Neuronal stem cell (in vitro differentiated cells): ENCODE data around the gene GREM2.

Source experiments
- DNase-seq: peaks from one replicate; pipeline ENCODE4 v3.0.0-alpha.2; 2013; ENCODE audit warnings: low spot score
- H2AFZ ChIP-seq: one replicate; pipeline ENCODE4 v1.6.1; 2013; ENCODE audit warnings: mild to moderate bottlenecking, low read length, inconsistent platforms
- H2AK5ac ChIP-seq: 2 replicates; pipeline ENCODE4 v1.6.1; 2013; ENCODE audit warnings: low read depth, mild to moderate bottlenecking, inconsistent platforms, low read length, moderate library complexity, mixed read lengths
- H2BK120ac ChIP-seq: 2 replicates; pipeline ENCODE4 v1.6.1; 2013; ENCODE audit warnings: low read depth, mild to moderate bottlenecking, inconsistent platforms, low read length, moderate library complexity, mixed read lengths
- H2BK12ac ChIP-seq: one replicate; pipeline ENCODE4 v1.6.1; 2013; ENCODE audit warnings: low read length, inconsistent platforms
- H2BK15ac ChIP-seq: 2 replicates; pipeline ENCODE4 v1.6.1; 2013; ENCODE audit warnings: mild to moderate bottlenecking, low read length, inconsistent platforms, mixed read lengths
- H2BK5ac ChIP-seq: one replicate; pipeline ENCODE4 v1.6.1; 2013; ENCODE audit warnings: inconsistent platforms, mild to moderate bottlenecking, low read length, moderate library complexity
- H3K14ac ChIP-seq: one replicate; pipeline ENCODE4 v1.6.1; 2013; ENCODE audit warnings: low read length, inconsistent platforms
- H3K18ac ChIP-seq: 2 replicates; pipeline ENCODE4 v1.6.1; 2013; ENCODE audit warnings: low read length, inconsistent platforms
- H3K23ac ChIP-seq: 2 replicates; pipeline ENCODE4 v1.6.1; 2013; ENCODE audit warnings: low read depth, mild to moderate bottlenecking, mixed read lengths, low read length, inconsistent platforms; ENCODE audit not compliant: poor library complexity
- H3K27ac ChIP-seq: replicated peaks from 3 replicates; pipeline ENCODE4 v1.5.1; 2013; ENCODE audit warnings: low read length, inconsistent platforms
- H3K27me3 ChIP-seq, 3 experiments: 2 replicates each; pipeline ENCODE4 v1.6.1; 2013; ENCODE audit warnings: low read length in 3 of 3, mild to moderate bottlenecking in 2 of 3, inconsistent platforms in 1 of 3, low read depth in 1 of 3, mixed read lengths in 1 of 3, moderate library complexity in 1 of 3; ENCODE audit not compliant: control insufficient read depth in 3 of 3, insufficient read depth in 3 of 3
- H3K36me3 ChIP-seq, 2 donors: replicated peaks in 1 of 2; 2 replicates each; pipeline ENCODE4 v1.6.1; 2013; ENCODE audit warnings: low read length in 2 of 2; ENCODE audit not compliant: control insufficient read depth in 2 of 2, insufficient read depth in 2 of 2
- H3K4ac ChIP-seq: 2 replicates; pipeline ENCODE4 v1.6.1; 2013; ENCODE audit warnings: inconsistent platforms, mild to moderate bottlenecking, low read length, moderate library complexity
- H3K4me1 ChIP-seq, 2 donors: 1 replicate in 1 of 2; 2 replicates in 1 of 2; pipeline ENCODE4 v1.6.1; 2013; ENCODE audit warnings: low read length in 2 of 2, low read depth in 1 of 2; ENCODE audit not compliant: control insufficient read depth in 2 of 2, insufficient read depth in 1 of 2
- H3K4me2 ChIP-seq: one replicate; pipeline ENCODE4 v1.6.1; 2013; ENCODE audit warnings: mild to moderate bottlenecking, low read length, inconsistent platforms; ENCODE audit not compliant: insufficient read depth, poor library complexity, severe bottlenecking
- H3K4me3 ChIP-seq, 2 donors: 2 replicates each; pipeline ENCODE4 v1.5.1; 2013; ENCODE audit warnings: low read length in 2 of 2, mild to moderate bottlenecking in 2 of 2, inconsistent platforms in 1 of 2, moderate library complexity in 1 of 2
- H3K79me1 ChIP-seq: one replicate; pipeline ENCODE4 v1.6.1; 2013; ENCODE audit warnings: low read depth, mild to moderate bottlenecking, inconsistent platforms, low read length, moderate library complexity
- H3K9ac ChIP-seq: one replicate; pipeline ENCODE4 v1.6.1; 2013; ENCODE audit warnings: mild to moderate bottlenecking, low read depth, low read length, inconsistent platforms; ENCODE audit not compliant: poor library complexity
- H3K9me3 ChIP-seq, 2 donors: replicated peaks in 1 of 2; 2 replicates each; pipeline versions ENCODE3 to v1.6.1; 2013; ENCODE audit warnings: low read length in 2 of 2, mild to moderate bottlenecking in 2 of 2, inconsistent platforms in 1 of 2, low read depth in 1 of 2, mixed read lengths in 1 of 2, moderate library complexity in 1 of 2; ENCODE audit not compliant: control insufficient read depth in 2 of 2, insufficient read depth in 1 of 2
- H4K8ac ChIP-seq: one replicate; pipeline ENCODE4 v1.6.1; 2013; ENCODE audit warnings: low read depth, mild to moderate bottlenecking, inconsistent platforms, low read length, moderate library complexity
- H4K91ac ChIP-seq: one replicate; pipeline ENCODE4 v1.6.1; 2013; ENCODE audit warnings: low read length, low read depth, mild to moderate bottlenecking, inconsistent platforms; ENCODE audit not compliant: poor library complexity
- WGBS, 2 donors: extraction: QIAGEN DNeasy Blood & Tissue Kit; methylation state at CpG; one replicate each; pipeline ENCODE4 v1.1.7; 2013; ENCODE audit warnings: missing lambda C conversion rate in 2 of 2, mixed read lengths in 1 of 2; ENCODE audit not compliant: insufficient read length in 2 of 2, insufficient replicate concordance in 1 of 2; ENCODE audit errors: extremely low coverage in 2 of 2; 5-methylcytosine and 5-hydroxymethylcytosine counted together

GREM2 gene

GRCh38 chr1:240522122-240522822, 89.7 kb downstream of the GREM2 start:
- WGBS, 2 donors: no CpG with 5 or more reads among the region's 6 CpGs
- no peak overlapping the region for H3K4me3 ChIP-seq
- no peaks in the 10 kb centered on the region for H3K36me3 ChIP-seq

GRCh38 chr1:240517891-240518290, 94.1 kb downstream of the GREM2 start:
- Histone ChIP-seq H4K8ac (no peak overlapping the region), H2BK15ac (no peak overlapping the region), H3K36me3 (no peaks in the 10 kb centered on the region), H3K9ac (no peak overlapping the region), H3K4ac (no peak overlapping the region), H3K4me1 (no peaks in the 10 kb centered on the region), H3K27me3 (no peaks in the 10 kb centered on the region), H3K9me3 (no peaks in the 10 kb centered on the region), H3K4me3 (no peak overlapping the region), H2AFZ (no peak overlapping the region), H3K23ac (no peak overlapping the region), H3K14ac (no peak overlapping the region), H2BK5ac (no peak overlapping the region), H3K27ac (no peak overlapping the region), H3K79me1 (no peaks in the 10 kb centered on the region), H4K91ac (no peak overlapping the region), H3K18ac (no peak overlapping the region), H2AK5ac (no peak overlapping the region), H2BK120ac (no peak overlapping the region), H2BK12ac (no peak overlapping the region), H3K4me2 (no peak overlapping the region)
- no peak for DNase-seq
- WGBS, 2 donors: no CpG with 5 or more reads among the region's 4 CpGs

More at GRCh38 chr1:240522122-240522822, 89.7 kb downstream of the GREM2 start:
- H2BK12ac ChIP-seq: no peak overlapping the region
- no peak overlapping the region for H2AK5ac ChIP-seq
- H2BK120ac ChIP-seq: no peak overlapping the region
- H3K18ac ChIP-seq: no peak overlapping the region
- H2BK5ac ChIP-seq: no peak overlapping the region
- H3K4me1 ChIP-seq: no peaks in the 10 kb centered on the region
- H4K8ac ChIP-seq: no peak overlapping the region
- no peaks in the 10 kb centered on the region for H3K9me3 ChIP-seq
- no peak overlapping the region for H3K14ac ChIP-seq
- no peak overlapping the region for H3K27ac ChIP-seq
- H3K4me2 ChIP-seq: no peak overlapping the region
- no peak overlapping the region for H3K23ac ChIP-seq
- no peak overlapping the region for H2AFZ ChIP-seq
- DNase-seq: no peak
- H3K79me1 ChIP-seq: no peaks in the 10 kb centered on the region
- no peak overlapping the region for H3K9ac ChIP-seq
- H4K91ac ChIP-seq: no peak overlapping the region
- no peak overlapping the region for H2BK15ac ChIP-seq
- no peaks in the 10 kb centered on the region for H3K27me3 ChIP-seq
- H3K4ac ChIP-seq: no peak overlapping the region

GRCh38 chr1:240516069-240516468, 95.9 kb downstream of the GREM2 start:
- no peaks in the 10 kb centered on the region for H3K79me1 ChIP-seq
- H3K14ac ChIP-seq: no peak overlapping the region
- H3K4me1 ChIP-seq: no peaks in the 10 kb centered on the region
- H4K8ac ChIP-seq: no peak overlapping the region
- no peaks in the 10 kb centered on the region for H3K9me3 ChIP-seq
- no peak overlapping the region for H2AFZ ChIP-seq
- no peak overlapping the region for H2AK5ac ChIP-seq
- WGBS, 2 donors: no CpG with 5 or more reads among the region's 2 CpGs
- DNase-seq: no peak
- no peak overlapping the region for H3K4me2 ChIP-seq
- H3K9ac ChIP-seq: no peak overlapping the region
- H2BK5ac ChIP-seq: no peak overlapping the region
- no peak overlapping the region for H3K4me3 ChIP-seq
- H3K23ac ChIP-seq: no peak overlapping the region
- H2BK12ac ChIP-seq: no peak overlapping the region
- H3K36me3 ChIP-seq: no peaks in the 10 kb centered on the region
- H4K91ac ChIP-seq: no peak overlapping the region
- no peak overlapping the region for H3K27ac ChIP-seq
- H3K4ac ChIP-seq: no peak overlapping the region
- no peak overlapping the region for H3K18ac ChIP-seq
- no peak overlapping the region for H2BK15ac ChIP-seq
- no peak overlapping the region for H2BK120ac ChIP-seq
- no peaks in the 10 kb centered on the region for H3K27me3 ChIP-seq

- Histone ChIP-seq H2BK15ac (no peak overlapping the region), H2BK12ac (no peak overlapping the region), H2BK5ac (no peak overlapping the region), H2BK120ac (no peak overlapping the region), H3K27me3 (no peaks in the 10 kb centered on the region), H3K9ac (no peak overlapping the region), H3K23ac (no peak overlapping the region), H3K79me1 (no peaks in the 10 kb centered on the region), H3K4me1 (no peaks in the 10 kb centered on the region), H3K4me2 (no peak overlapping the region), H3K9me3 (no peaks in the 10 kb centered on the region), H3K4ac (no peak overlapping the region), H3K18ac (no peak overlapping the region), H3K14ac (no peak overlapping the region), H3K36me3 (no peaks in the 10 kb centered on the region), H4K8ac (no peak overlapping the region), H3K27ac (no peak overlapping the region), H3K4me3 (no peak overlapping the region), H4K91ac (no peak overlapping the region), H2AFZ (no peak overlapping the region), H2AK5ac (no peak overlapping the region)
- no peak for DNase-seq
- WGBS, 2 donors: no CpG with 5 or more reads among the region's 1 CpG
Observed at GRCh38 chr1:240515505-240515904, 96.5 kb downstream of the GREM2 start.
